ENCODE measurements around the gene RSBN1L. TPM values are rescaled to one million over a fixed set of nuclear protein-coding genes. Genes with fewer than 3 reads are reported as not detected.
A peak's percentile ranks its signal among the peaks of the same experiment; 100 is the strongest.
"Not testable (repeated sequence)": the region's sequence is repeated elsewhere in the genome, so short reads cannot be mapped to it uniquely, and the experiment has no call there.

RSBN1L gene
- 12.8 TPM for total RNA-seq

- peak within 1 kb of the TSS; percentile 93 to 98 for H3K27ac ChIP-seq
- no peaks in the 10 kb centered on the region for H3K36me3 ChIP-seq
- peak within 1 kb of the TSS; percentile 95 to 98 for H3K4me3 ChIP-seq
- H3K4me1 ChIP-seq, result peaks cover 0 to 16% of the 10 kb centered on the region in 2 donors
- no peaks in the 10 kb centered on the region for H3K27me3 ChIP-seq
- peak; percentile 38 to 49 (median 44) for TF ChIP-seq CTCF (IDR thresholded peaks at IDR 0.05)
- intact Hi-C loops (cut with DNase I), result loop anchor here (1.0 to 5.0 kb wide), 2 partner anchors 61 to 102 kb away; partner anchors contain the start of genes PHTF2 and TMEM60
- peak; percentile 97 to 99 for DNase-seq (ENCODE audit: low spot score in 2 of 2)
- no peaks in the 10 kb centered on the region for H3K9me3 ChIP-seq
Measured at GRCh38 chr7:77696057-77696642, at the start of gene RSBN1L. TSS of gene RSBN1L (plus strand) at chr7:77696459. CDS start at chr7:77696470, 11 bp downstream.

- TF ChIP-seq CTCF (IDR thresholded peaks at IDR 0.05), result no peak
- DNase-seq (ENCODE audit: low spot score in 2 of 2), result no peak
- peaks cover 12 to 16% of the 10 kb centered on the region in 2 donors for H3K36me3 ChIP-seq
- no peaks in the 10 kb centered on the region for H3K9me3 ChIP-seq
- no peaks in the 10 kb centered on the region for H3K27me3 ChIP-seq
- no peak overlapping the region for H3K4me3 ChIP-seq
- no peaks in the 10 kb centered on the region for H3K4me1 ChIP-seq
- intact Hi-C loops (cut with DNase I), result no loop called here
- H3K27ac ChIP-seq, result no peak overlapping the region
Measured at GRCh38 chr7:77648742-77649338, 47.4 kb upstream of the RSBN1L start.

- no peak for TF ChIP-seq CTCF (IDR thresholded peaks at IDR 0.05)
Measured at GRCh38 chr7:77649716-77650349, 46.4 kb upstream of the RSBN1L start.

GRCh38 chr7:77651575-77652162 is 44.6 kb upstream of the RSBN1L start:
- no peak overlapping the region for H3K27ac ChIP-seq
- no peaks in the 10 kb centered on the region for H3K4me1 ChIP-seq
- no peak for DNase-seq (ENCODE audit: low spot score in 2 of 2)
- H3K27me3 ChIP-seq, result no peaks in the 10 kb centered on the region
- H3K4me3 ChIP-seq, result no peak overlapping the region
- intact Hi-C loops (cut with DNase I), result loop anchor here (1.0 kb wide), 1 partner anchor 108 kb away; no protein-coding TSS in a partner anchor
- H3K36me3 ChIP-seq, result peaks cover 4 to 16% of the 10 kb centered on the region in 2 donors
- TF ChIP-seq CTCF (IDR thresholded peaks at IDR 0.05), result peak; percentile 38 to 78 (median 55)
- H3K9me3 ChIP-seq, result no peaks in the 10 kb centered on the region

More at GRCh38 chr7:77649716-77650349, 46.4 kb upstream of the RSBN1L start:
- peak overlapping the region in 1 of 2 donors; percentile 12 for H3K27ac ChIP-seq
- peaks cover 7 to 8% of the 10 kb centered on the region in 2 donors for H3K36me3 ChIP-seq
- no peak overlapping the region for H3K4me3 ChIP-seq
- H3K4me1 ChIP-seq, result no peaks in the 10 kb centered on the region
- intact Hi-C loops (cut with DNase I), result no loop called here
- DNase-seq (ENCODE audit: low spot score in 2 of 2), result no peak
- no peaks in the 10 kb centered on the region for H3K27me3 ChIP-seq
- H3K9me3 ChIP-seq, result no peaks in the 10 kb centered on the region

- H3K4me1 ChIP-seq; H3K9me3 ChIP-seq; intact Hi-C loops (cut with DNase I); H3K4me3 ChIP-seq; H3K27ac ChIP-seq; H3K27me3 ChIP-seq: not testable (repeated sequence)
- peaks cover 0 to 12% of the 10 kb centered on the region in 2 donors for H3K36me3 ChIP-seq
- peak in 1 of 2 donors; percentile 53 for DNase-seq (ENCODE audit: low spot score in 2 of 2)
Measured at GRCh38 chr7:77652826-77653225, 43.4 kb upstream of the RSBN1L start.

Measured in ascending aorta (tissue), 2 donors.